ENCODE results near the gene TNIP2. TPM values are rescaled to one million over a fixed set of nuclear protein-coding genes. Genes with fewer than 3 reads are reported as not detected.
A peak's percentile ranks its signal among the peaks of the same experiment; 100 is the strongest.

Gene TNIP2
- total and polyA plus RNA-seq, 2 experiments from 2014 or later = 40.6 to 55.2 TPM

GRCh38 chr4:2789351-2789750, 33.2 kb upstream of the TNIP2 start:
- DNase-seq = no peak
- no peak for TF ChIP-seq EZH2phosphoT487 (IDR thresholded peaks at IDR 0.05; ENCODE audit: insufficient read depth, low read depth)
- TF ChIP-seq EZH2 (IDR thresholded peaks at IDR 0.05; ENCODE audit: insufficient read depth, poor library complexity, severe bottlenecking) = no peak
- Histone ChIP-seq H3K27ac (no peak overlapping the region), H3K9me2 (ENCODE audit: insufficient read depth) (no peaks in the 10 kb centered on the region), H3K9me3 (ENCODE audit: low read depth) (no peaks in the 10 kb centered on the region), H3K27me3 (replicated peaks; ENCODE audit: insufficient read depth) (no peaks in the 10 kb centered on the region), H3K4me1 (ENCODE audit: insufficient read depth) (peaks cover 7% of the 10 kb centered on the region), H4K20me1 (ENCODE audit: insufficient read depth) (no peaks in the 10 kb centered on the region), H3K9ac (no peak overlapping the region), H3K36me3 (ENCODE audit: low read depth) (no peaks in the 10 kb centered on the region), H3K79me2 (ENCODE audit: insufficient read depth) (0 out of 2 replicates have a peak, but pooled peaks cover 3% of the 10 kb centered on the region), H2AFZ (no peak overlapping the region), H3F3A (ENCODE audit: insufficient read depth) (no peaks in the 10 kb centered on the region), H3K4me2 (ENCODE audit: unreplicated experiment) (no peak overlapping the region), H3K4me3 (no peak overlapping the region)
- in situ Hi-C loops (cut with MboI) = no loop called here
- WGBS, 2 experiments (ENCODE audit: low coverage in 1 of 2, low lambda C conversion rate in 2 of 2, missing lambda C conversion rate in 2 of 2) = 82 to 87% methylated on average over 5 of the region's 5 CpGs

- Histone ChIP-seq H3K36me3 (ENCODE audit: low read depth) (no peaks in the 10 kb centered on the region), H3K9me2 (ENCODE audit: insufficient read depth) (no peaks in the 10 kb centered on the region), H3K27me3 (replicated peaks; ENCODE audit: insufficient read depth) (no peaks in the 10 kb centered on the region), H3K4me1 (ENCODE audit: insufficient read depth) (no peaks in the 10 kb centered on the region), H3K4me2 (ENCODE audit: unreplicated experiment) (no peak overlapping the region), H2AFZ (no peak overlapping the region), H3K9ac (no peak overlapping the region), H4K20me1 (ENCODE audit: insufficient read depth) (no peaks in the 10 kb centered on the region), H3F3A (ENCODE audit: insufficient read depth) (no peaks in the 10 kb centered on the region), H3K27ac (no peak overlapping the region), H3K79me2 (ENCODE audit: insufficient read depth) (no peaks in the 10 kb centered on the region), H3K4me3 (no peak overlapping the region), H3K9me3 (ENCODE audit: low read depth) (no peaks in the 10 kb centered on the region)
- DNase-seq = peak; percentile 48
- TF ChIP-seq EZH2 (IDR thresholded peaks at IDR 0.05; ENCODE audit: insufficient read depth, poor library complexity, severe bottlenecking) = no peak
- TF ChIP-seq EZH2phosphoT487 (IDR thresholded peaks at IDR 0.05; ENCODE audit: insufficient read depth, low read depth) = no peak
- WGBS, 2 experiments (ENCODE audit: low coverage in 1 of 2, low lambda C conversion rate in 2 of 2, missing lambda C conversion rate in 2 of 2) = 56 to 64% methylated on average over 4 of the region's 4 CpGs
- in situ Hi-C loops (cut with MboI) = no loop called here
These were observed 32.5 kb upstream of the TNIP2 start for GRCh38 chr4:2788532-2789103.

GRCh38 chr4:2788101-2788500, 32.0 kb upstream of the TNIP2 start:
- no peak overlapping the region for H3K9ac ChIP-seq
- H3K4me1 ChIP-seq (ENCODE audit: insufficient read depth) = no peaks in the 10 kb centered on the region
- no peaks in the 10 kb centered on the region for H3K9me2 ChIP-seq (ENCODE audit: insufficient read depth)
- H3K4me3 ChIP-seq = no peak overlapping the region
- no peaks in the 10 kb centered on the region for H4K20me1 ChIP-seq (ENCODE audit: insufficient read depth)
- no peaks in the 10 kb centered on the region for H3K27me3 ChIP-seq (replicated peaks; ENCODE audit: insufficient read depth)
- H3K27ac ChIP-seq = no peak overlapping the region
- in situ Hi-C loops (cut with MboI) = no loop called here
- TF ChIP-seq EZH2 (IDR thresholded peaks at IDR 0.05; ENCODE audit: insufficient read depth, poor library complexity, severe bottlenecking) = no peak
- no peak for TF ChIP-seq EZH2phosphoT487 (IDR thresholded peaks at IDR 0.05; ENCODE audit: insufficient read depth, low read depth)
- no peaks in the 10 kb centered on the region for H3K9me3 ChIP-seq (ENCODE audit: low read depth)
- no peaks in the 10 kb centered on the region for H3F3A ChIP-seq (ENCODE audit: insufficient read depth)
- H2AFZ ChIP-seq = no peak overlapping the region
- WGBS, 2 experiments (ENCODE audit: low coverage in 1 of 2, low lambda C conversion rate in 2 of 2, missing lambda C conversion rate in 2 of 2) = 74 to 75% methylated on average over 6 to 7 of the region's 7 CpGs
- H3K36me3 ChIP-seq (ENCODE audit: low read depth) = no peaks in the 10 kb centered on the region
- H3K79me2 ChIP-seq (ENCODE audit: insufficient read depth) = no peaks in the 10 kb centered on the region
- H3K4me2 ChIP-seq (ENCODE audit: unreplicated experiment) = no peak overlapping the region
- no peak for DNase-seq

GRCh38 chr4:2787230-2788100, 31.3 kb upstream of the TNIP2 start:
- no peaks in the 10 kb centered on the region for H3K79me2 ChIP-seq (ENCODE audit: insufficient read depth)
- no peak overlapping the region for H2AFZ ChIP-seq
- no peak overlapping the region for H3K27ac ChIP-seq
- WGBS, 2 experiments (ENCODE audit: low coverage in 1 of 2, low lambda C conversion rate in 2 of 2, missing lambda C conversion rate in 2 of 2) = 58% methylated on average over 15 to 18 of the region's 18 CpGs
- no peaks in the 10 kb centered on the region for H3K36me3 ChIP-seq (ENCODE audit: low read depth)
- no peak overlapping the region for H3K9ac ChIP-seq
- no peaks in the 10 kb centered on the region for H4K20me1 ChIP-seq (ENCODE audit: insufficient read depth)
- in situ Hi-C loops (cut with MboI) = no loop called here
- no peaks in the 10 kb centered on the region for H3K9me2 ChIP-seq (ENCODE audit: insufficient read depth)
- H3K9me3 ChIP-seq (ENCODE audit: low read depth) = no peaks in the 10 kb centered on the region
- H3K27me3 ChIP-seq (replicated peaks; ENCODE audit: insufficient read depth) = no peaks in the 10 kb centered on the region
- TF ChIP-seq EZH2phosphoT487 (IDR thresholded peaks at IDR 0.05; ENCODE audit: insufficient read depth, low read depth) = no peak
- TF ChIP-seq EZH2 (IDR thresholded peaks at IDR 0.05; ENCODE audit: insufficient read depth, poor library complexity, severe bottlenecking) = no peak
- no peaks in the 10 kb centered on the region for H3F3A ChIP-seq (ENCODE audit: insufficient read depth)
- no peak for DNase-seq
- H3K4me2 ChIP-seq (ENCODE audit: unreplicated experiment) = no peak overlapping the region
- H3K4me1 ChIP-seq (ENCODE audit: insufficient read depth) = no peaks in the 10 kb centered on the region
- H3K4me3 ChIP-seq = no peak overlapping the region
